ENCODE data around the gene SFXN1.
"Not testable (repeated sequence)": the region's sequence is repeated elsewhere in the genome, so short reads cannot be mapped to it uniquely, and the experiment has no call there.

Gene SFXN1

DNA sequence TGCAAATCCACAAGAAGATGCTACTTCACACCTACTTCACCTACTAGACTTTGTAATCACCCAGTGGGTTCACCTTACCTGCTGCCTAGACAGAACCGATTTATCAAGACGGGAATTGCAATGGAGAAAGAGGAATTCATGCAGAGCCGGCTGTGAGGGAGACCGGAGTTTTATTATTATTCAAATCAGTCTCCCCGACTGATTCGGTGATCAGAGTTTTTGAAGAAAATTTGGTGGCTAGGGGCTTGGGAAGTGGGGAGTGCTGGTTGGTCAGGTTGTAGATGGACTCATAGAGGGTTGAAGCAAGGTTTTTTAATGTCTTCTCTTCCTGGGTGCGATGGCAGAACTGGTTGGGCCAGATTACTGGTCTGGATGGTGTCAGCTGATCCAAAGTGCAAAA is 23.4 kb downstream of the SFXN1 start:
- DNase-seq, result no peak

DNA sequence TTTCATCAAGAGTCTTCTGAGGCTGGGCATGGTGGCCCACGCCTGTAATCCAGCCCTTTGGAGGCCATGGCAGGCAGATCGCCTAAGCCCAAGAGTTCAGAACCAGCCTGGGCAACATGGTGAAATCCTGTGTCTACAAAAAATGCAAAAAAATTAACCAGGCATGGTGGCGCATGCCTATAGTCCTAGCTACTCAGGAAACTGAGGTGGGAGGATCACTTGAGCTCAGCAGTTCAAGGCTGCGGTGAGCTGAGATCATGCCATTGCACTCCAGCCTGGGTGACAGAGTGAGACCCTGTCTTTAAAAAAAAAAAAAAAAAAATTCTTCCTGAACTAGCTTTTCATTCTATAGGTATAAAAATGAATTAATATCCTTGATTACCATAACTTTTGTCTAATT is 29.3 kb downstream of the SFXN1 start:
- not testable (repeated sequence) for DNase-seq

DNA sequence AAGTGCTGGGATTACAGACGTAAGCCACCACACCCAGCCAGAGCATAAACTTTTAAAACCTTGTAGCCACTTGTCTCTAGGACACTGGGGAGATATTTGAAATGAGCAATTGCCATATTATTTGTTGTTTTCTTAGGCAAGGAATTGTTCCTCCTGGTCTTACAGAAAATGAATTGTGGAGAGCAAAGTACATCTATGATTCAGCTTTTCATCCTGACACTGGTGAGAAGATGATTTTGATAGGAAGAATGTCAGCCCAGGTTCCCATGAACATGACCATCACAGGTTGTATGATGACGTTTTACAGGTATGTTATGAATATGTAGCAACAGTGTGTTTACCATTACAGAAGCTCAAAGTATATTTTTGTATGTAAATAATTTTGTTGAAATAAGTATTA is 30.5 kb downstream of the SFXN1 start:
- DNase-seq, result no peak

DNA sequence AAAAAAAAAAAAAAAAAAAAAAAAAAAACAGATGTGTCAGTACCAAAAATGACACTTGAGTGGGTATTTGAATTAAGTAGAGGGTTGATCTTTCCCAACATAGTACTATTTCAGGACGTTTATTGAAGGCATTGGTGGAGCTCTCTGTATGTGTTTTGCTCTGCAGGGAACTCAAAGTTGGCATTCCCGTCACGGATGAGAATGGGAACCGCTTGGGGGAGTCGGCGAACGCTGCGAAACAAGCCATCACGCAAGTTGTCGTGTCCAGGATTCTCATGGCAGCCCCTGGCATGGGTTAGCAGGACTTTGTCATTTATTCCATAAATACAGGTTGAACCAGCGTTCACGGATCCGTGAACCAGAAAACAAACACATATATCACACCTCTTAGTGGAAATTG is 34.9 kb downstream of the SFXN1 start:
- no peak for DNase-seq

DNA sequence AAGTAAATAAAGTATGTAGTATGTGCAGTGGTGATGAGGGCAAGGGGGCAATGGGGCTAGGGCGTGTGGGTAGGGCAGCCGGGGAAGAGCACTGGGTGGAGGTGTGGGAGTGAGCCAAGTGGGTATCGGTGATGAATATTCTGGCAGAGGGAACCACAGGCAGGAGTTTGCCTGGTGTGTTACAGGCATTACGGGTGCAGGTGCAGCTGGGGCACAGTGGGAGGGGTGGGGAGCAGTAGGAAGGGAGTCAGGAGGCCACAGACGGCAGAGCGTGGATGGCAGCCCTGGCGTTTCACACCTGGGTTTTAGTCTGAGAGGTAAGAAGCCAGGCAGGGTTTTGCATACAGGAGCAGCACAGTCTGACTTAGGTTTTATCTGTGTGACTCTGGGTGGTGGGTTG is 35.4 kb downstream of the SFXN1 start:
- DNase-seq, result no peak

DNA sequence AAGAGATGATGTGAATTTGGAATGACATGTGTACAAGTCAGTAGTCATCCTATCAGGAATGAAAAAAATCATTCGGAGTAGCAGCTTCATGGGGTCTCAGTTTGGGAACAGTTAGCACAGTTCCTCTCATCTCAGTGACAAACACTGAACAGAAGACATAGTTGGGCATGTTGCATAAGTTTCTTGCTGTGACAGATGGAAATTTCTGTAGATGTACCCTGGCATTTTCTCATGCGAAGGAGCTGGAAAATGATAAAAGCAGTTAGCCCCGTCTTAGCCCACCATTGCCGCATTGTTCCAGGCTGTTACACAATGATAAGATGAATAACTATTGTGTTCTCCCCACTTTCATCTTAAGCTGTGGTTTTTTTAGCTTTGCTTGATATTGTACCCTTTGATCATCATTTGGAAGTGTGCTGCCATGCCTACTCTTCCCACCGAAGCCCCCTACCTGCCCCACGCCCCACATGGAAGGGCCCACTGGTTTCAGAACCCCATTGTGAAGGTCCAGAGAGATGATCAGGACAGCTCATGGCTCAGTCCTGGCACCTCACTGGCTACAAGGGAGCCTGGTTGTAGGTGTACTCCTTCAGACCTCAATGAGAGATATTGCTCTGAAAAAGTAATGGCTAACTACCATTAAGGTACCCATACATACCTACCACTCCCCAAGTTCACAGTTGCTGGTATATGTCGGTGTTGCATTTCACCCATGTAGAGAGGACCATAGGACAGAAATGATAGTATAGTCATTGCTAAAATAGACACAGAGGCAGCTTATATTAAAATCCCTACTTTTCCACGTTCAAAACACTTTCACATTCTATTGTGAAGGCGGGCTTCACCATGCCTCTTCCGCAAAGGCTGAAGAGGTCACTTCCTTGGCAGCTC is 38.8 kb downstream of the SFXN1 start:
- no peak for DNase-seq

DNA sequence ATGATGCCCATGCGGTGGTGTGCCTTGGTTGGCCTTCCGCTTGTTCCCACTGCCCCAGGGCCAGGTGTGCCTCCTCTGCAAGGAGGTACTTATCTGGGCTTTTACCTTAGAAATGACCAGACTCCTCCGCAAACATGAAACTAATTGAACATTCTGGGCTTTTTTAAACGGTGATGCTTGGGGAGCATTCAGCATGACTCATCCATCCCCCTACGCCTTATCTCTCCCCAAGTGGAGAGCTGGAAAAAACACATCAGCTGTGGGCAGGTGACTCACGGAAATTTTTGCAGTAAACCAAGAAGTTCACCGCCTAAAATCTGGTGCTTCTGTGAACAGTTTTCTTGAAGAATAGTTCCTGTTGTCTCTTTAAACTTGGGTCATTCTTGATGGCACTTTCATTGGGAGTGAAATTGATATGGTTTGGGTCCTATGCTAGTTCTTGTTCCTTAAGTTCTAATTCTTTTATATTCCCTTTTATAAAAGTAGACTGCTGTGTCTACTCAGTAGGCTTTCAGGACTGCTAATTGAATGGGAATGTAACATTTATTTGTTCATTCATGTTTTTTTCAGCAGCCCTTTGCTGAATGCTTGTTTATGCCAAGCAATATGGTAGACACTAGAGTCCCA is 39.6 kb downstream of the SFXN1 start:
- no peak for DNase-seq

DNA sequence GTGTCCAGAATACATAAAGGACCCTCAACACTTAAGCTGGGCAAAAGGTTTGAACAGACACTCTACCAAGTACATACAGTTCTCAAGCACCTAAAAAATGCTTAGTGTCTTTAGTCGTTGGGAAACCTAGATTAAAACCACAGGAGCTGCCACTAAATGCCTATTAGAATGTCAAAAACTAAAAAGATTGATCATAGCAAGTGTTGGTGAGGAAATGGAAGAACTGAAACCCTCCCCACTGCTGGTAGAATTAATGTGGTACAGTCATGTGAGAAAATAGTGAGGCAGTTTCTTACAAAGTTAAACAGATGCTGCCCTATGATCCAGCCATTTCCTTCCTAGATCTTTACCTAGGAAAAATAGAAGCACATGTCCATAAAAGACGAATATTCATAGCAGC is 40.6 kb downstream of the SFXN1 start:
- DNase-seq, result no peak

DNA sequence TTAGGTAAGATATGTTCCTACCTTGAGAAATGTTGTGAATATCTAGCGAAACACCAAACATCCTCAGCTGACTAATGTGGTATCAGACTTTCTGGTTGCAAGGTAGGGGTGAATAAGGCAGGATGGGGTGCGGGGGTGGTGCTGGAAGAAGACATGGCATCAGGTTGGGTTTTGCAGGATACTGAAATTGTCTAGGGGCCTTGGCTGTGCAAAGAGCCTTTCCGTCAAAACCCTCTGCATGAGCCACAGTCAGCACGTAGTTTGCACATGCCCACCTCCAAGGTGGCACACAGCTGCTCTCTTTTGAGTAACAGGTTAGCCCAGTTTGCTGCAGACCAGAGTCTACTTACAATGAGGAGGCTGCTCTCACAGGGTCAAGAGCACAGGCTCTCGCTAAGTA is 42.0 kb downstream of the SFXN1 start:
- DNase-seq, result no peak

DNA sequence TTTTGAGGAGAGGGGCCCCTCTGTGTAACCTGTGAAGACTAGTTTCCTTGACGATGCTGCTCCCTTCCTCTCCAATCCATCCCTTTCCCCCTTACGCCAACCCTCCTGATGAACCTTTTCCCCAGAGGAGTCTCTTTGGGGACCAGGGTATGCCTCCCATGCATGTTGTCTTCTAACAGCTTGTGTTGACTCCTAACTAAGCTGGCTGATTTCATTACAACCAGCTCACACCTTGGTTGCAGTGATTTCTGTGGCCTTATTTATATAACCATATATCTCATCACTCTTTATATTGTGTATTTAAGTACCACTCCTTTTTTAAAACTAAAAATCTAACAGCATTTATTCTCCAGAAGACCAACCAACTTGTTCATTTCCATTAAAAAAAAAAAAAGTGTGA is 42.5 kb downstream of the SFXN1 start:
- DNase-seq, result no peak

DNA sequence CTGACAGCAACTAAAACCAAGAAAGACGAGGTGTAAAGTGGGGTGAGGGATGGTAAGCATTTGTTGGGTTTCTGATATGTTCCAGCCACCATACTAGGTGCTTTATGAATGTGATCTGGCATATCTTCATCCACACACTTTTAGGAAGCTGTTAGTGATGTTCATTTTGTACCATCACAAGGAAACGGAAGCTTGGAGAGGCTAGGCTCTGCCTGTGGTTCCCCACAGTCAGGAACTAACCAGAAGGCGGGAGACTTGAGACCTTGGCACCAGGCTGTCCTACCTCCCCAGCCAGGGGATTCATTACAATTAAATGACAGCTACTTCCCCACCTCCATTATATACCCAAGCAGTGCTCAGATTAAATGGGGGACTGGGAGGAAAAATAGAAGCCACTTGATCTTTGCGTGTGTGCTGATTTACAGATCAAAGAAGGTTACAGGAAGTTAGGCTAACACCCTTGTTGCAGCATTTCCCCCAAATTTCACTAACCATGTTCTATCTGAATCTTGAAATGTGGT is 43.0 kb downstream of the SFXN1 start:
- no peak for DNase-seq

DNA sequence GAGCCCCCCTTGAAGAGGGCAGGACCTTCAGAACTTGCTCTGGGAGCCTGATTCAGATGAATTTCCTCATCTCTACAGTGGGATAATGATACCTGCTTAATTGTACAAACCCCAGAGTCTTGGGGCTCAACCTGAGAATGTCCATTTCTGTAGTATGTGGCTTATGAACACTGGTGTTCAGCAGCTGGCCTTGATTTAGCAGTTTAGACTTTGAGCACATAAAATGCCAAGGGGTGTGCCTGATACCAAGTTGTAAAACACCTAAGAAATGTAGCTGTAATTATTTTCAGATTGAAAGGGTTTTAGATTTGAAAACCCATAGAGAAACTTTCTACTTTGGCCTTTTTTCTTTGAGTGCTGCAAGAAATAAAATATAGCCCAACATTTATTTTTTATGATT is 44.9 kb downstream of the SFXN1 start:
- DNase-seq, result no peak

DNA sequence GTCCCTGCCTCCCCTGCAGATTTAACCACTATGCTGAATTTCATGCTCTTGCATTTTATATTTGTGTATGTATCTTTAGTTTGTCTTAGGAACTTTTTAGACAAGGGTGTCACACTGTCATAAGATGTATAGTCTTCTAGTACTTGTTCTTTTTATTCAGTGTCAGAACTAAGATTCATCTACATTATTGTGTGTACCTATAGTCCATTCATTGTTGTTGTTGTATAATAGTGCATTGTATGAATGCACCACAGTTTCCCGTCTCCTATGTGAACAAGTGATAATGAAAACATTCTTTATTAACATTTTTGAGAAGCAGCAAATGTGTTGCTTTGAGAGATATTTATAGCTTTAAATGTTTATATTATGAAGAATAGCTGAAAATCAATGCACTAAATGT is 45.9 kb downstream of the SFXN1 start:
- no peak for DNase-seq

DNA sequence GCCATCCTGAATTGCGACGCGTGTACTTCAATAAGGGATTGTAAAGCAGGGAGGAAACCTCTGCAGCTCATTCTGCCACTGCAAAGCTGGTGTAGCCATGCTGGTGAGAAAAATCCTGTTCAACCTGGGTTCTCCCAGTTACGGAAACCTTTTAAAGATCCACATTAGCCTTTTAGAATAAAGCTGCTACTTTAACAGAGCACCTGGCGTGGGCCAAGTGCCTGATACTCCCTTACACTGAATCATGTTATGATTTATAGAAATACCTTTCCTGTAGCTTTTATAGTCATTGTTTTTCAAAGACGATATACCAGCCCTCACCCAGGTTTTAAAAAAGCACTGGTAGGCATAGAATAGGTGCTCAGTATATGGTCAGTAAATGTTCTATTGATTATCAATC is 48.3 kb downstream of the SFXN1 start:
- no peak for DNase-seq

DNA sequence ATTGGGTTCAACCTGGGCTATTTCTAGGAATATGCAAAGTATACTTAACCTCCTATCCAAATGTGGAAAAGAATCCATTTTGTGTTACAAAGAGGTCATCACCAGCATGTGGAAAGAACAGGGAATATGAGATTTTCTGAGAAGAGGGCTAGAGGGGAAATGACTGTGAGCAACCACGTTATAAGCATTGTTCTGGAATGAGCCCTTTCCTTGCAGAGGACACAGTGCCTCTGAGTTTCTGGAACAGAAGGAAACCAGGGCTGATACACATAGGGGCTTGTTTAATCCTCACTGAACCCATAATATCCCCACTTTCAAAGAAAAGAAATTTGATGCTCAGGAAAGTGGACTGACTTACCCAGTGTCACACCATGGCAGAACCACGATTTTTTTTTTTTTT is 53.0 kb downstream of the SFXN1 start:
- DNase-seq, result no peak

DNA sequence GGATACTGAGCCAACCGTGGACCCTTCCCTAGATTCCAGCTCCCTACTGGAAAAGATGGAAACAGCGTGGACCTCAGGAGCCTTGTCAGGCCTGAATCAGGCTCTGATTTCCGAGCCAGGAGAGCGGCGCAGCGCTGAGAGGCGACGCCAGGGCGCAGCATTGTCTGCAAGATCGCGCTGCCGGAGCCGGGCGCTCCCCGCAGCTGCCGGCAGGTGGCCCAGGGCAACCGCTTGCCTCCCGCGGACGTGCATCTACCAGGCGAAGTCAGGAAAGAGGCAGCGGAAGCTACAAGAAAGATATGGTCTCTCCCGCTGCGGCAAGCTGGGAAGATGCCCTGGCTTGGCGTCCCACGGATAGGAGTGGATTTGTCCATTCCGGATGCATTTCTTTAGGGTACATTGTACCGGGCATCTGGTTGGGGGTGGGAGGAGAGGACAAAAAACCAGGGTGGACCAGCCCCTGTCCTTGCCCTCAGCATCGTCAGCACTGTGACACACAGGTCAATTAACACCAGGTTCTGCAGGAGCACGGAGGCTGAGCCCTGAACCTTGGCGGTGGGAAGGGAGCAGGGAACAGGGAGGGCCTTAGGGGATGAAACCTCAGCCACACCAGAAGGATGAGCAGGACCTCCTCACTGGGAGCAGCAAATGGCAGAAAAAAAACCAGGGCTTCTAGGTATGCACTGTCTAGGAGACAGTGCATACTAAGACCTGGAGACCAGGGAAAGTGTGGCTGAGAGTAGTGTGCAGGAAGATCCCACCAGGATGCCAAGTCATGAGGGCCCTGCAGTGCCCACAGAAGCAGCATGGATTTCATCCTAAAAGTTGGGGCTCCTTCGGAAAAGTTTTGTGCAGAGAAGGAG is 55.9 kb downstream of the SFXN1 start:
- peak; percentile 61 for DNase-seq

DNA sequence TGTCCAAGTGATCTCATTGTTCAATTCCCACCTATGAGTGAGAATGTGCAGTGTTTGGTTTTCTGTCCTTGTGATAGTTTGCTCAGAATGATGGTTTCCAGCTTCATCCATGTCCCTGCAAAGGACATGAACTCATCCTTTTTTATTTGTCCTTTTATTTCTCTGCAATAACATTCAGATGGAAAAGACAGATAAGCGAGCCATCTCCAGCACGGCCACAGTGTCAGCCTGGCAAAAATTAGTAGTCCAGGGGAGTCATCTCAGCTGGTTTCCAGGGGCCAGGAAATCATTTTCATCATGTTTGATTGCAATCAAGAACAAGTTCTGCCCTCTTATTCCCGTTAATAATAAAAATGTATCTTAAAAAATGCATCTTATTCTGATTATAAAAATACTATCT is 57.0 kb downstream of the SFXN1 start:
- DNase-seq, result not testable (repeated sequence)

DNA sequence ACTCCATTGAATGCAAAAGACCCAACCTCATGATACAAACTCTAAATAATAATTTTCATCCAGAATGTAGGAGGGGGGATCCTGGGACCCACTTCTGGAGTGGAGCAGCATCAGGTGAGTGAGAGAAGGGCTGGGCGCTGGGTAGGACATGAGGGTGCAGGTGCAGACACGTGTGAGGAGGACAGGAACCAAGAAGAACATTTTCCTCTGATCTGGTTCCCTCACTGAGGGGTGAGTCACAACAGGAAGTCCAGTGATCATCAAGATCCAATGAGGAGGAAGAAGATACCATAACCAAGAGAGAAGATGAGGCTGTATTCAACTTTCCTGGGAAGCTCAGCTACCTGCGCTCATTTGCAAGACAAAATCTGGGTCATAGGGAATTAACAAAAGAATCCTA is 57.4 kb downstream of the SFXN1 start:
- no peak for DNase-seq

DNA sequence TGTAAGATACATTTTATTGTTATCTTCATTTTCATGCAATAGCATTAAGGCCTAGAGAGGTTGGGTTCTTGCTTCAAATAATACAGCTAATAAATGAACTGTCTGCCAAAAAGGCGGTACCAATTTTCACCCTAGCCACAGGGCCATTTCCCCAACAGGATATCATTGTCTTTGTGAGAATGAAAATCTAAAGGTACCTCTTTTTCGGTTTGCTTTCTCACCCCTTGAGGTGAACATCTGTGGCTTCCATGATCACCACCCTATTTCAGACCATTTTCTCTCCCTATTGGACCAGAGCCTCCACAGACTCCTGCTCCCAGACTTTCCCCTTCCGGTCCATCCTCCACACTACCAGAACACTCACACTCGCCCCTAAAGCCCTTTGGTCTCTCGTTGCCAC is 60.2 kb downstream of the SFXN1 start:
- no peak for DNase-seq

DNA sequence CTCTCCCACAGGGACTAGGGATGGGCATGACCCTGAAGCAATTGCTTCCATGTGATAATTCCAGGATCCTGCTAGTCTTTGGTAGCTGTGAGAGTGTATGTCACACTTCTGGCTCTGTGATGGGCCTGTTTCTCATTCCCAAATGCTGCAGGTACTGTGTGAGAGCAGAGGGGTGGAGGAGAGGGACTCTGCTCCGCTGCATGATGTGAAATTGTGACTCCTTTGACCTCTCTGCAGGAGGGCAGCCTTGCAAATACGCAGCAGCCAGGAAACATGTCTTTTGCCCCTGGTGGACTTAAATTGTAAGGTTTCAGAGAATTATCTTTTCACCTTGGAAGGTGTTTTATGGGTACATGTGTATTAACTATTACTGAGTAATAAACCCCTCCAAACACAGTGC is 61.6 kb downstream of the SFXN1 start:
- DNase-seq, result no peak

DNA sequence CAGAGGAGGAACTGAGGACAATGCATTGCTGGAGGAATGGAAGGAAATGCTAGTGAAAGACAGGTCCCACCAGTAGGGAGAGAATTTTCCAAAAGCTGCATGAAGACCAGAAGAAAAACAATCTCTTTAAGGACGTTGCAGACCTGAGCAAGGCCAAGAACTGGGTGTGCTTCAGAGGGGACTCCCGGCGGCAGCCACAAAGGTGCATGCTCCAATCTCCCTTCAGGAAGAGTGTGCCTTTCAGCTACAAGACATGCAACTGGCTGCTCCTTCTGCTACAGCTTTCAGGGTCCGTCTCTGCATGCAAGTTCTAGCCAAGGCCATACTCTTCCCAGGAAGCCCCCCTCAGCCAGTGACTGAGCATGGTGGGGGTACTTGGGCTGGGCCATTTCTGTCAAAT is 62.9 kb downstream of the SFXN1 start:
- DNase-seq, result no peak

DNA sequence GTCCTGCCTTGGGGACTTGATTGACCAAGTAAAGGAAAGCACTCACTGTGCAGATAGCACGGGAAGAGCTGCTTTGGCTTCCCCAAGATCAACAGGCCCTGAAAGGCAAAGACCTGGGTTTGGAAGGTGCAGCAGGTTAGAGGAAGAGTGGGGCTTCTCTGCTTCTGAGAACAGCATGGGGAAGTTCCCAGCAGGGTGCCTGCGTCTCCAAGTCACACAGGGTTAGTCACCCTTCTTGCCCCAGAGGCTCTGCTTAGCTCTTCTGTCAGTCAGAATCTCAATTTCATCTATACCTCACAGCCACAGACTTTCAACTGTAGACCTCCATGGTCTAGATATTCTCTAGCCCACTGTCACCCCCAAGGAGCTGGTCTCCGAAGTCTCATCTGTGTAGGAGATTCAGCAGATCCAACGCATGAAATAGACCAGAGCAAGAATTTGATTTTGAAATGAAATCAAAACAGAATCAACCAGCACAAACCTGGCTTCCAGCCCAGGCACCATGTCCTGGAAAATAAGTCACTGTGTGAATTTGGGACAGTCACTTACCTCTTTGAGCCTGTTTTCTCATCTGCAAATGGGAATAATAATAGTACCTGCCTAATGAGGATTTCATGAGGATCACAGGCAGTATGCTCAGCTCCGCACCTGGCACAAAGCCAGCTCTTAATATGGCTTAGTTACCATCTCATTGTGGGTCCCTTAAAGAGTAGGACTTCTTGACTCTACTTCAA is 64.0 kb downstream of the SFXN1 start:
- no peak for DNase-seq

DNA sequence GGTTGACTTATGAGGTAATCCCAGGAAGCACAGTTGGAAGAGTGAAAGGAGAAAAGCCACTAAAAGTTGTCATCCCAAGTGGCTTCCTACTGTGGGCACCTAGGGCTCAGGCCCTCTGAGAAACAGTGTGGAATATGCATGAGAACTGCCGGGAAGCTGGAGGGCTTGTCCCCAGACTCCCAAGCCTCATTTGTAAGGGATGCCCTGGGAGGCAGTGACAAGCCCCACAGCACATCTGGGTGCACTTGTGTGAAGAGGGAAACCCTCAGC is 64.5 kb downstream of the SFXN1 start:
- no peak for DNase-seq
